ENCODE measurements around the gene C6orf47. TPM values are rescaled to one million over a fixed set of nuclear protein-coding genes. Genes with fewer than 3 reads are reported as not detected.

Gene C6orf47
- total and polyA plus RNA-seq, 2 of the 13 experiments (the other 11 are each of a cell fraction or from before 2014, with no cell fraction given) = 1.7 to 18.1 TPM

- TF ChIP-seq ETS1 (CRISPR knock-in tag; IDR thresholded peaks at IDR 0.05) (no peak), MIER2 (CRISPR knock-in tag; IDR thresholded peaks at IDR 0.05) (no peak), ZBTB1 (CRISPR knock-in tag; IDR thresholded peaks at IDR 0.05; ENCODE audit: borderline replicate concordance) (no peak), ZNF713 (CRISPR knock-in tag; IDR thresholded peaks at IDR 0.05) (no peak), SRSF1 (optimal IDR thresholded peaks at IDR 0.05; ENCODE audit: low read depth, low read length) (no peak), KMT2A (CRISPR knock-in tag; IDR thresholded peaks at IDR 0.05) (no peak), ZNF337 (CRISPR knock-in tag; IDR thresholded peaks at IDR 0.05; ENCODE audit: borderline replicate concordance, low read depth) (no peak), ATM (IDR thresholded peaks at IDR 0.05; ENCODE audit: borderline replicate concordance) (no peak)
- TF ChIP-seq, protein P1, sequence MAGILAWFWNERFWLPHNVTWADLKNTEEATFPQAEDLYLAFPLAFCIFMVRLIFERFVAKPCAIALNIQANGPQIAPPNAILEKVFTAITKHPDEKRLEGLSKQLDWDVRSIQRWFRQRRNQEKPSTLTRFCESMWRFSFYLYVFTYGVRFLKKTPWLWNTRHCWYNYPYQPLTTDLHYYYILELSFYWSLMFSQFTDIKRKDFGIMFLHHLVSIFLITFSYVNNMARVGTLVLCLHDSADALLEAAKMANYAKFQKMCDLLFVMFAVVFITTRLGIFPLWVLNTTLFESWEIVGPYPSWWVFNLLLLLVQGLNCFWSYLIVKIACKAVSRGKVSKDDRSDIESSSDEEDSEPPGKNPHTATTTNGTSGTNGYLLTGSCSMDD (CRISPR knock-in tag; IDR thresholded peaks at IDR 0.05) = no peak
- TF ChIP-seq, protein P2, sequence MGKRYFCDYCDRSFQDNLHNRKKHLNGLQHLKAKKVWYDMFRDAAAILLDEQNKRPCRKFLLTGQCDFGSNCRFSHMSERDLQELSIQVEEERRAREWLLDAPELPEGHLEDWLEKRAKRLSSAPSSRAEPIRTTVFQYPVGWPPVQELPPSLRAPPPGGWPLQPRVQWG (CRISPR knock-in tag; IDR thresholded peaks at IDR 0.05; ENCODE audit: borderline replicate concordance, low read depth) = no peak
Measured at GRCh38 chr6:31641370-31641769, 19.2 kb downstream of the C6orf47 start (continued).

DNA sequence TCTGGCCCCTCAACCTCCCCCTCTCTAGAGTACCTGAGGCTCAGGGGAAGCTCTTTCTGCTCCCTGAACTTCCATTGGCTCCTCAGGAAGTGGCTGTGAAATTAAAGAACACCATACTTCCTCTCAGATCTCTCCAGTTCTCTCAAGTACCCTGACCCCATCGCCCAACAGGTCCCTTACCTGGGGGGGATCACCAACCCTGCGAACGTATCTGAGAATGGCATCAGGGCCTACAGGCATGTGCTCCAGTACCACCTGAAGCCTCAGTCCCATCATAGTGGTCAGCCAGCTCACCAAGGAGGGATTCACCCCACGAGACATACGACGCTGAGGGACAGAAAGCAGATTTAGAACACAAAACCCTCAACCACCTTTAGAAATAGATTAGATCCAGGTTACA lies 20.0 kb downstream of the C6orf47 start:
- in situ Hi-C loops (cut with HindIII; ENCODE audit: extremely low pct_ligation_motif_present, low pct_unique_long_range_greater_than_20kb) (no loop called here), intact Hi-C loops (cut with micrococcal nuclease; ENCODE audit: unreplicated experiment) (no loop called here)
- H3K27me3 ChIP-seq (ENCODE audit: control insufficient read depth in 1 of 2, insufficient read depth in 2 of 2, low read length in 2 of 2) = no peaks in the 10 kb centered on the region
- H3K79me2 ChIP-seq (ENCODE audit: insufficient read depth, low read length) = no peaks in the 10 kb centered on the region
- H3K4me3 ChIP-seq (replicated peaks in 1 of 3; ENCODE audit: insufficient read depth in 1 of 3, low read depth in 2 of 3, low read length in 3 of 3) = no peak overlapping the region
- no peak for ATAC-seq
- no peak overlapping the region for H3K27ac ChIP-seq (ENCODE audit: extremely low read length, insufficient read depth, low read length)
- ChIA-PET POLR2A (interaction anchor here (0.9 to 4.7 kb wide), 6 partner anchors 11 to 24 kb away, joined by 3 to 46 read pairs (median 12); partner anchors contain the start of genes APOM, BAG6, C6orf47 and GPANK1), CTCF (ENCODE audit: low intra/inter-chr PET ratio, low total read pairs) (no interaction called here)
- BruUV-seq (replicated peaks) = TSS peak; percentile 69
- H4K20me1 ChIP-seq (ENCODE audit: insufficient read depth, low read length) = no peaks in the 10 kb centered on the region; the same call in 1 of the 2 replicates
- no peak overlapping the region for H3K4me2 ChIP-seq (ENCODE audit: low read depth, low read length)
- H3K36me3 ChIP-seq (replicated peaks in 1 of 2; ENCODE audit: control insufficient read depth in 1 of 2, insufficient read depth in 2 of 2, low read length in 2 of 2) = peaks cover 66 to 82% of the 10 kb centered on the region in 2 experiments
- no peak overlapping the region for H2AFZ ChIP-seq (ENCODE audit: low read length)
- peaks cover 28% of the 10 kb centered on the region for H3K4me1 ChIP-seq (ENCODE audit: insufficient read depth, low read length)
- FAIRE-seq = no peak
- DNase-seq (ENCODE audit: low spot score) = no peak
- no peaks in the 10 kb centered on the region for H3K9me3 ChIP-seq (ENCODE audit: low read length)
- no peak overlapping the region for H3K9ac ChIP-seq (ENCODE audit: insufficient read depth, low read depth, low read length)
- WGBS (ENCODE audit: low lambda C conversion rate) = 97% methylated on average over 6 of the region's 6 CpGs
- TF ChIP-seq ZSCAN29 (CRISPR knock-in tag; conservative IDR thresholded peaks at IDR 0.05) (no peak), ZNF34 (CRISPR knock-in tag; IDR thresholded peaks at IDR 0.05; ENCODE audit: borderline replicate concordance) (no peak), TCF7 (IDR thresholded peaks at IDR 0.05; ENCODE audit: low read depth) (no peak), PREB (CRISPR knock-in tag; IDR thresholded peaks at IDR 0.05) (no peak), RBM22 (optimal IDR thresholded peaks at IDR 0.05; ENCODE audit: low read length) (peak; percentile 30), ZNF709 (CRISPR knock-in tag; IDR thresholded peaks at IDR 0.05) (no peak)
- TF ChIP-seq, protein P3, sequence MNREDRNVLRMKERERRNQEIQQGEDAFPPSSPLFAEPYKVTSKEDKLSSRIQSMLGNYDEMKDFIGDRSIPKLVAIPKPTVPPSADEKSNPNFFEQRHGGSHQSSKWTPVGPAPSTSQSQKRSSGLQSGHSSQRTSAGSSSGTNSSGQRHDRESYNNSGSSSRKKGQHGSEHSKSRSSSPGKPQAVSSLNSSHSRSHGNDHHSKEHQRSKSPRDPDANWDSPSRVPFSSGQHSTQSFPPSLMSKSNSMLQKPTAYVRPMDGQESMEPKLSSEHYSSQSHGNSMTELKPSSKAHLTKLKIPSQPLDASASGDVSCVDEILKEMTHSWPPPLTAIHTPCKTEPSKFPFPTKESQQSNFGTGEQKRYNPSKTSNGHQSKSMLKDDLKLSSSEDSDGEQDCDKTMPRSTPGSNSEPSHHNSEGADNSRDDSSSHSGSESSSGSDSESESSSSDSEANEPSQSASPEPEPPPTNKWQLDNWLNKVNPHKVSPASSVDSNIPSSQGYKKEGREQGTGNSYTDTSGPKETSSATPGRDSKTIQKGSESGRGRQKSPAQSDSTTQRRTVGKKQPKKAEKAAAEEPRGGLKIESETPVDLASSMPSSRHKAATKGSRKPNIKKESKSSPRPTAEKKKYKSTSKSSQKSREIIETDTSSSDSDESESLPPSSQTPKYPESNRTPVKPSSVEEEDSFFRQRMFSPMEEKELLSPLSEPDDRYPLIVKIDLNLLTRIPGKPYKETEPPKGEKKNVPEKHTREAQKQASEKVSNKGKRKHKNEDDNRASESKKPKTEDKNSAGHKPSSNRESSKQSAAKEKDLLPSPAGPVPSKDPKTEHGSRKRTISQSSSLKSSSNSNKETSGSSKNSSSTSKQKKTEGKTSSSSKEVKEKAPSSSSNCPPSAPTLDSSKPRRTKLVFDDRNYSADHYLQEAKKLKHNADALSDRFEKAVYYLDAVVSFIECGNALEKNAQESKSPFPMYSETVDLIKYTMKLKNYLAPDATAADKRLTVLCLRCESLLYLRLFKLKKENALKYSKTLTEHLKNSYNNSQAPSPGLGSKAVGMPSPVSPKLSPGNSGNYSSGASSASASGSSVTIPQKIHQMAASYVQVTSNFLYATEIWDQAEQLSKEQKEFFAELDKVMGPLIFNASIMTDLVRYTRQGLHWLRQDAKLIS (CRISPR knock-in tag; IDR thresholded peaks at IDR 0.05) = no peak

All from HepG2 (cell line).